NOMO-1 treated with DMSO at 0.1 percent for 48 hours (cell line): ENCODE measurements around the gene PRR32.
"Not testable (repeated sequence)": the region's sequence is repeated elsewhere in the genome, so short reads cannot be mapped to it uniquely, and the experiment has no call there.

Source experiments
- DNase-seq: peaks from one replicate; lab custom pipeline; 2025; ENCODE audit not compliant: unreplicated experiment; lab: John Stamatoyannopoulos, UW

The PRR32 gene

GRCh38 chrX:126819429-126819828 is at the start of gene PRR32:
Gene PRR32, plus strand, starts transcription at chrX:126819729. Its CDS starts 115 bp downstream, at chrX:126819844.
- DNase-seq, result no peak

DNA sequence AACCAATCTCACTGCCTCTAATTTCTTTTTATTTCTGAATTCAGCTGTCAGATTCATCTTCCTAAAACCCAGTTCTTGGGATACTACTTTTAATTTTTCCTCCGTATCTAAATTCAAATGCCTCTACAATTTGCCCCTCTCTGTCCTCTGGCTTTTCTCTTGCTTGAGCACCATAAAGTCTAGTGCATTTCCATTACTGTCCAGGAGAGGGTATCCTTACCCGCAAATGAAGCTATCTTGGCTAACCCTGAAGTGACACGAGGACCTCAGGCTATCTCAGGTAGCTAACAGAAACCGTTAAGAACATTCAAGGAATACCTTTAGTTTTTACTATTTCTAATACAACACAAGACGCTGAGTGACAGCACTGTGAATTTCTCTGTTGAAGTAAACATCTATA is 49.4 kb upstream of the PRR32 start:
- DNase-seq, result peak; percentile 7

DNA sequence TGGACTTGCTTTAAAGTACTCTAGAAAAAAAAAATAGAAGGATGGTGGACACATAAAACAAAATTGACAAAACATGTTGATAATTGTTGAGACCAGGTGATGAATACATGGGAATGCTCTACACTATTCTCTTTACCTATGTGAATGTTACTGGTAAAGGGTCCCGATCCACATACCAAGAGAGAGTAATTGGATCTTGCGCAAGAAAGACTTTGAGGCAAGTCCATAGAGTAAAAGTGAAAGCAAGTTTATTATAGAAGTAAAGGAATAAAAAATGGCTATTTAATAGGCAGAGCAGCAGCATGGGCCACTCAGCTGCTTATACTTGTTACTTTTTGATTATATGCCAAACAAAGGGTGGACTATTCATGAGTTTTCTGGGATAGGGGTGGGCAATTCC is 34.0 kb upstream of the PRR32 start:
- DNase-seq, result no peak

- DNase-seq, result no peak
Measured at GRCh38 chrX:126799059-126799458, 20.5 kb upstream of the PRR32 start.

DNA sequence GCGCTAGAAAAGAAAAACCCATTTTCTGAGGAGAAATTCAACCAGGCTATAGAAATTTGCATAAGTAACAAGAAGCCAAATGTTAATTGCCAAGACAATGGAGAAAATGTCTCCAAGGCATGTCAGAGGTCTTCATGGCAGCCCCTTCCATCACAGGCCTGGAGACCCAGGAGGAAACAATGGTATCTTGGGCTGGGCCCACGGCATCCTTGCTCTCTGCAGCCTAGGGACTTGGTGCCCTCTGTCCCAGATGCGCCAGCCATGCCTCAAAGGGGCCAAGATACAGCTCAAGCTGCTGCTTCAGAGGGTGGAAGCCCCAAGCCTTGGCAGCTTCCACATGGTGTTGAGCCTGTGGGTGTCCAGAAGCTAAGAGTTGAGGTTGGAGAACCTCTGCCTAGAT is 12.7 kb upstream of the PRR32 start:
- DNase-seq, result not testable (repeated sequence)

- DNase-seq, result no peak
Measured at GRCh38 chrX:126815806-126816205, 3.7 kb upstream of the PRR32 start.

- DNase-seq, result no peak
Measured at GRCh38 chrX:126820700-126821420, 1.3 kb downstream of the PRR32 start.

GRCh38 chrX:126824338-126825007 is 4.9 kb downstream of the PRR32 start:
- no peak for DNase-seq

GRCh38 chrX:126825566-126826193 is 6.2 kb downstream of the PRR32 start:
- no peak for DNase-seq

GRCh38 chrX:126836186-126836585 is 16.7 kb downstream of the PRR32 start:
- no peak for DNase-seq

DNA sequence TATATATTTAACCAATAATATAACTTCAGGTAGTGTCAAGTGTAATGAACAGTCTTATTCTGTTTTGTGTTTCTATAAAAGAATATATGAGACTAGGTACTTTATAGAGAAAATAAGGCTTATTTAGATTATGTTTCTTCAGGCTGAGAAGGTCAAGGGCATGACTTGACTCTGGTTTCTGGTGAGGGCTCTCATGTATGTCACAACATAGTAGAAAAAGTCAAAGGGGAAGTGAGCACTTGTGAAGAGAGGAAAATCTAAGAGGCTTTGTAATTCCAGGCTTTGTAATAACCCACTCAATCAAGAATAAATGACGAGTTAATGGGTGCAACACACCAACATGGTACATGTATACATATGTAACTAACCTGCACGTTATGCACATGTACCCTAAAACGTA is 27.6 kb downstream of the PRR32 start:
- DNase-seq, result no peak

GRCh38 chrX:126855839-126856524 is 36.5 kb downstream of the PRR32 start:
- no peak for DNase-seq
